OCI-LY3 (cell line): Measurements from ENCODE around the gene RBBP8.

Source experiments
- EZH2phosphoT487 ChIP-seq: fragments of 200-600 bp; shearing (Covaris generic); IDR thresholded peaks from 2 replicates; pipeline ENCODE4 v1.6.1; 2018; ENCODE audit warnings: antibody characterized with exemption, mixed run types, low read depth
- TF ChIP-seq, protein P1 (sequence below): fragments of 200-600, 300-600 bp; sonication (generic); IDR thresholded peaks from 2 replicates; pipeline ENCODE4 v1.5.1; 2014; ENCODE audit warnings: antibody characterized with exemption, low read length, low read depth

DNA sequence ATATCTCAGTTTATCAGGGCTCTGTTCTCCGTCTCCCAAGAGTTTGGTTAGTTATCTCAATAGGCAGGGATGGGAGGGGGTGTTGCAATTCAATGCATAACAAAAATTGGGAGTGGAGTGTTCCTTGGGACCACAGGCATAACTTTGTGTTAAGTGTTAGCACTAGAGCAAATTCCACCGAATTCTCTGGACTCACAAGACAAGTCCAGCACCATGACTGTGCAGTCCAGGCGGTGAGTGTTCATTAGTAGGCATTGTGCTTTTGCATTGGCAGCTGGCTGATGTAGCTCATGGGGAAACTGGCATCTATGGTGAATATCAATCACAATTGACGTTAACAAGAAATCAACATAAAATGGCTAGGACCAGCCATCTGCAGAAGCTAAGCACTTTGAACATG lies 123.2 kb downstream of the RBBP8 start:
- TF ChIP-seq, protein P1, sequence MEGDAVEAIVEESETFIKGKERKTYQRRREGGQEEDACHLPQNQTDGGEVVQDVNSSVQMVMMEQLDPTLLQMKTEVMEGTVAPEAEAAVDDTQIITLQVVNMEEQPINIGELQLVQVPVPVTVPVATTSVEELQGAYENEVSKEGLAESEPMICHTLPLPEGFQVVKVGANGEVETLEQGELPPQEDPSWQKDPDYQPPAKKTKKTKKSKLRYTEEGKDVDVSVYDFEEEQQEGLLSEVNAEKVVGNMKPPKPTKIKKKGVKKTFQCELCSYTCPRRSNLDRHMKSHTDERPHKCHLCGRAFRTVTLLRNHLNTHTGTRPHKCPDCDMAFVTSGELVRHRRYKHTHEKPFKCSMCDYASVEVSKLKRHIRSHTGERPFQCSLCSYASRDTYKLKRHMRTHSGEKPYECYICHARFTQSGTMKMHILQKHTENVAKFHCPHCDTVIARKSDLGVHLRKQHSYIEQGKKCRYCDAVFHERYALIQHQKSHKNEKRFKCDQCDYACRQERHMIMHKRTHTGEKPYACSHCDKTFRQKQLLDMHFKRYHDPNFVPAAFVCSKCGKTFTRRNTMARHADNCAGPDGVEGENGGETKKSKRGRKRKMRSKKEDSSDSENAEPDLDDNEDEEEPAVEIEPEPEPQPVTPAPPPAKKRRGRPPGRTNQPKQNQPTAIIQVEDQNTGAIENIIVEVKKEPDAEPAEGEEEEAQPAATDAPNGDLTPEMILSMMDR: no peak
- no peak for TF ChIP-seq EZH2phosphoT487
